GM21786 (cell line): Measurements from ENCODE around the gene CDK15.
"Not testable (repeated sequence)": the region's sequence is repeated elsewhere in the genome, so short reads cannot be mapped to it uniquely, and the experiment has no call there.

ENCODE experiments used
- ATAC-seq: cut with Tn5 transposase; IDR thresholded peaks from one replicate; pipeline ENCODE4 v1.9.1; 2021; ENCODE audit not compliant: unreplicated experiment

The CDK15 gene

GRCh38 chr2:201827621-201828020 is 21.3 kb downstream of the CDK15 start:
- ATAC-seq = no peak

GRCh38 chr2:201828220-201828619 is 21.9 kb downstream of the CDK15 start:
- no peak for ATAC-seq

GRCh38 chr2:201830666-201831065 is 24.3 kb downstream of the CDK15 start:
- ATAC-seq = no peak

DNA sequence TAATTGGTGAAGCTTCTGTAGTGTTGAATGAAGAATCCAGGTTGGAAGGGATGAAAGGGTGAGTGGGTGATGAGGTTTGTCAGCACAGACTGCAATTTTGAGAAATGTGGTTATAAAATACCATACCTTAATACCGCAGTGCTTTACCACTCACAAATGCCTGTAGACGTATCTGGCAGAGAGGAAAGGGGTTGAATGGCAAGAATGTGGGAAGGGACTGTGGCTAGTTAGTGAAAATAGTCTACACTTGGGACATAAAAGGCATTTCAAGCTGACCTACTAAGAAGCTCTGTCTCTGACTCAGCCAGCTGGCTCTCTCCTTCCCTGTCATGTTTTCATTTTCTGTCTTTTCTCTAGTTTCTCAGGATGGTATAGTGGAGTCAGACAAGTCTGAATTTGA is 25.1 kb downstream of the CDK15 start:
- ATAC-seq = no peak

DNA sequence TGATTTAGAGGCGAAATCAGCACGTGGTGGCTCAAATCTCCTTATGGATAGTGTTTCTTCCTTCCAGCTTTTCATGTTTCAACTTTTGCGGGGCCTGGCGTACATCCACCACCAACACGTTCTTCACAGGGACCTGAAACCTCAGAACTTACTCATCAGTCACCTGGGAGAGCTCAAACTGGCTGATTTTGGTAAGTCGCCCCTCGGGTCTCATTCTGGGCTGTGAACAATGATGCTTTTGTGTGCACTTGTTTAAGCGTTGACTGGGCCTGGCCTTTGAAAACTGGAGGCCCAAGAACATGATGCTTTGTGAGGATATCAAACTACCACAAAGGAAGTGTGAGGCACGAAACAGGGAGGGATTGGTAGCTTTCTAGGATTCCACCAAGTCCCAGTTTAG is 27.4 kb downstream of the CDK15 start:
- no peak for ATAC-seq

GRCh38 chr2:201835066-201835465 is 28.7 kb downstream of the CDK15 start:
- no peak for ATAC-seq

GRCh38 chr2:201837391-201837790 is 31.1 kb downstream of the CDK15 start:
- no peak for ATAC-seq

GRCh38 chr2:201837824-201838431 is 31.6 kb downstream of the CDK15 start:
- ATAC-seq = no peak

- no peak for ATAC-seq
These were observed 33.4 kb downstream of the CDK15 start for GRCh38 chr2:201839727-201840126.

GRCh38 chr2:201840726-201841125 is 34.4 kb downstream of the CDK15 start:
- no peak for ATAC-seq

DNA sequence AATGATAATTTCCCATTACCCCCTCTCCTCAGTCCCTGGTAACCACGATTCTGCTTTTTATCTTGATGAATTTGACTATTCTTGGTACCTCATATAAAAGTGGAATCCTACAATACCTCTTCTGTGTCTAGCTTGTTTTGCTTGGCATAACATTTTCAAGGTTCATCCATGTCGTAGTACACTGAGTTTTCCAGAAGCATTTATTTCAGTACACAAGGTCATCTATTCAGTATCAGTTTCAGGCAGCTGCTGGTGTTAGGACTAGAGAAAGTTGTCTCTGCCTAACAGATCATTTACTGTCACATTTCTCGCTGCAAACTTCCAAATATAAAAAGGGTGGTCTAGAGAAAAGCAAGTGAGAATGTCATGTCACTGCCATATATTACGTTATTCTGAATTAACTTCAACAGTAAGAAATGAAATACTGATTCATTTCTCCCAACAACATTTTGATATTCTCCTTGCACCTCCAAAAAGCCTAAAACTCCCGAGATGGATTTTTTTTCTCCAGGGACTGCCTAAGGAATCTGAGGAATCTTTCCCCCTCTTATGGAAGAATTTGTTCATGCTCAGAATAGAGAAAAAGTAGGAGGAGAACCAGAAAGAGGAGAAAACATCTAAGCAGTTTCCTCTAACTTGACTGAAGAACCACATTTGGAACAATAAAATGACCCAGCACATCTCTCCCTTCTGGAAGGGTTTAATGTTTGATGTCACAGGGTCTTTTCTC is 36.0 kb downstream of the CDK15 start:
- ATAC-seq = no peak

- not testable (repeated sequence) for ATAC-seq
These were observed 38.6 kb downstream of the CDK15 start for GRCh38 chr2:201844922-201845321.

GRCh38 chr2:201847481-201847880 is 41.1 kb downstream of the CDK15 start:
- no peak for ATAC-seq

DNA sequence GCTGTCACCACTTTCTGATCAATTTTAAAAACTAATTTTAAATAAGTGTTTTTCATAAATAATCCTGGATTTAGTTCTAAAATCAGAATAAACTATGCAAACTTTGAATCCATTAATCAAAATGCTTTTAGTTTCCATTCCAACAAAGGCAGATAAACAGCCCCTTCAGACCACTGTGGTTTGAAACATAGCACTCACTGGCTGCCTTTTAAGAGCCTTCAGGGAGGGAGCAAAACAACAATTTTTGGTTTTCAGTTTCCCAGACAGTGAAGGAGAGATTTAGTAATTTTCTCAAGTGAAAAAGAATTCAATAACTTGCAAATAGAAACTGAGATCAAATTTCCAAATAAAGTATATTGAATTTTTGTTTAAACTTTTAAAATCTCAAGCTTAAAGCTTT is 46.1 kb downstream of the CDK15 start:
- no peak for ATAC-seq

DNA sequence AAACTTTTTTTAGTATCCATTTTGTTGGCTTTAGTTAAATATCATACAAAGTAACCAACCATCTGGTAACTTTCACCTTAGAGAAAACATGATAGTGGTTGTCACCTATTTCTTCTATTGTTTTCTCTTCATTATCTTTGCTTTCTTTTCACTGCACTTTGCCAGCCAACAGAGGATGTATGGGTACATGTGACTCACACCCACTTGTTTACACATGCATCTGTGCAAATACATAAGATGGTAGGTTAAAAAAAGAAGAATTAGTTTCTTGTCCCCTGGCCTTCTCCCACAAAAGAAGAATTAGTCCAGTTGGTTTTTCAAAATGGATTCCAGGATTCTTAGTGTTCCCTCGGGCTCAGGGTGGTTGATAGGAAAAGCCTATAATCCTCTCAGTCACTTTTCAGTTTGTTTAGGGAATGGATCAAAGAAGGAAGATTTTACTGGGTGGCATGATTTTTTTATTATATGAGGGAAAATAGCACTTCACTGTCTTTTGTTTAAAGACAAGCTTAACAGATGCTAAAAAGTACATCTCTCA is 46.6 kb downstream of the CDK15 start:
- no peak for ATAC-seq

DNA sequence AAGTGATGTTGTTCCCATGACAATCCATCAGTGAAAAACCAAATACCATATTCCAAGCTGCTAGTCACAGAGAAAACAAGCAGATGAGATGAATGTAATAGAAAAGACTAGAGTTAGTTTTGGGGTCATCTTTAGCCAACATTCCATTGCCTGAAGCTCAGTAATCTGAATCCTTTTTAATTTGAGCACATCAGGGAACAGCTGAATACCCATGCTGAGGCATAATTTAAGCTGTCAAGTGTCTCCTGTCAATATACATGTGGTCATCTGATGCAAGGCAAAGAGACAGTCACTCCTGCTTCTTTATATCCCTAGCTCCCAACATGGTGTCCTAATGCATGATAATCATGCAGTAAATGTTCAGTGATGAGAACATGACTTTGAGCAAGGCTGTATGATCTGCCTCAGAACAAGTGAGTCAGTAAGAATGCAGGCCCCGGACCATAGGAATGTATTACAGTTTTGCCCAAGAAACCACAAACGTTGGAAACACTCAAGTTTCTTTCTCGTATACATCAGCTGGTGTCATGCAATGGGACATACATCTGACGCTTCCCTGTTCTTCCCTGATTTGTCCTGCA is 48.0 kb downstream of the CDK15 start:
- ATAC-seq = no peak

GRCh38 chr2:201854841-201855240 is 48.5 kb downstream of the CDK15 start:
- ATAC-seq = no peak

DNA sequence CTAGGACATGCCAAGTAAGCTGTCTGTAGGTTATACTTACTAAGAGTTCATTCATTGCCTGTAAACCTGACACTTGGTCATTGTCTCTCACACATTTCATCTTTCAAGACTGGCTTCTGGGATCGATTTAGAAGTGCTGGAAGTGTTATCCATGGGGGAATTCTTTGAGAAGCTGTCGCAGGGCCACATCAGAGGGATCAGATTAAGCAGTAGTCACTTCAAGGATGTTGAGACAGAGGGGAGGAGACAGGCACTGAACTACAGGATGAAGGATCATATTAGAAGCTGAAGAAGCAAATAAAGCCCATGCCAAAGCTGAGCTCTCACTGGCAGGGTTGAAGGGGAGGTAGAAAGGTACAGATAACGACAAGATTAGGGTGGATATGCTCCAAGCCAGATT is 49.0 kb downstream of the CDK15 start:
- ATAC-seq = no peak

- no peak for ATAC-seq
These were observed 51.0 kb downstream of the CDK15 start for GRCh38 chr2:201857326-201857725.

- no peak for ATAC-seq
These were observed 52.2 kb downstream of the CDK15 start for GRCh38 chr2:201858281-201859184.

- no peak for ATAC-seq
These were observed 53.6 kb downstream of the CDK15 start for GRCh38 chr2:201859949-201860348.
